ENCODE results near the gene TBX18.

Gene TBX18

GRCh38 chr6:84743616-84744015 lies 20.8 kb downstream of the TBX18 start:
- DNase-seq: no peak

GRCh38 chr6:84740385-84740784 lies 24.0 kb downstream of the TBX18 start:
- DNase-seq: no peak

GRCh38 chr6:84739866-84740208 lies 24.6 kb downstream of the TBX18 start:
- no peak for DNase-seq

- no peak for DNase-seq
Measured at GRCh38 chr6:84738996-84739865, 25.2 kb downstream of the TBX18 start.

GRCh38 chr6:84733889-84734288 lies 30.5 kb downstream of the TBX18 start:
- no peak for DNase-seq

GRCh38 chr6:84731901-84732300 lies 32.5 kb downstream of the TBX18 start:
- no peak for DNase-seq

GRCh38 chr6:84731401-84731800 lies 33.0 kb downstream of the TBX18 start:
- DNase-seq: no peak

GRCh38 chr6:84728602-84729001 lies 35.8 kb downstream of the TBX18 start:
- DNase-seq: no peak

- DNase-seq: no peak
Measured at GRCh38 chr6:84719152-84719551, 45.2 kb downstream of the TBX18 start.

- no peak for DNase-seq
Measured at GRCh38 chr6:84718038-84718955, 46.1 kb downstream of the TBX18 start.

GRCh38 chr6:84709121-84709520 lies 55.3 kb downstream of the TBX18 start:
- DNase-seq: no peak

- DNase-seq: no peak
Measured at GRCh38 chr6:84707171-84707570, 57.2 kb downstream of the TBX18 start.

- no peak for DNase-seq
Measured at GRCh38 chr6:84696166-84696565, 68.2 kb downstream of the TBX18 start.

GRCh38 chr6:84691978-84692623 lies 72.3 kb downstream of the TBX18 start:
- DNase-seq: no peak

GRCh38 chr6:84688141-84688873 lies 76.1 kb downstream of the TBX18 start:
- DNase-seq: no peak

GRCh38 chr6:84687431-84687830 lies 77.0 kb downstream of the TBX18 start:
- DNase-seq: no peak

- no peak for DNase-seq
Measured at GRCh38 chr6:84685983-84686584, 78.3 kb downstream of the TBX18 start.

- no peak for DNase-seq
Measured at GRCh38 chr6:84681693-84682326, 82.6 kb downstream of the TBX18 start.

GRCh38 chr6:84675651-84676050 lies 88.7 kb downstream of the TBX18 start:
- DNase-seq: no peak

GRCh38 chr6:84674395-84674794 lies 90.0 kb downstream of the TBX18 start:
- DNase-seq: no peak

- no peak for DNase-seq
Measured at GRCh38 chr6:84671183-84671582, 93.2 kb downstream of the TBX18 start.

GRCh38 chr6:84669945-84670344 lies 94.5 kb downstream of the TBX18 start:
- no peak for DNase-seq
